HG03354 (cell line): Measurements from ENCODE around the gene VEGFD.
A peak's percentile ranks its signal among the peaks of the same experiment; 100 is the strongest.
"Not testable (repeated sequence)": the region's sequence is repeated elsewhere in the genome, so short reads cannot be mapped to it uniquely, and the experiment has no call there.

Experiments
- ATAC-seq: cut with Tn5 transposase; IDR thresholded peaks from one replicate; pipeline ENCODE4 v1.9.1; 2021; ENCODE audit warnings: mild to moderate bottlenecking; ENCODE audit not compliant: unreplicated experiment, poor library complexity, severe bottlenecking

VEGFD gene

DNA sequence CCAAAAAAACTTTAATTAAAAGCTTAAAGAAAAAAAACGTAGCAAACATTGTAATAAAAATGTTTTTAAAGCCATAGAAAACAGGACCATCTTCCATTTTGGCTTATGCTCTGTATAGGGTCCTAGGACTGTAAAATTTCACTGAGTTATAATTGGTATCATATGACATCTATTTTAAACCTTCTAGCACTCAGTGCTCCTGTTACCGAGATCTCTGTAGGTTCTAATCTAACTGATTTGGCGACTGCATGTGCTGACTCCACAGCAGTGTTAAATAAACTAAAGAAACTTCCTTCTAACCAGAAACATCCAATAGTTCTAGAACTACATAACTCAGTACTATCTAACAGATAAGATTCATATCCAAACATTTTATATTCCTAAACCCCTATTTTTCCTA, 68.7 kb downstream of the VEGFD start, which contains the start of gene ASB11:
Gene ASB11 (minus strand): TSS at position 132 of the 400 bp plus-strand sequence. CDS start 35 bp downstream, at position 97.
- ATAC-seq, result no peak

GRCh38 chrX:15314472-15314871, 69.7 kb downstream of the VEGFD start:
- no peak for ATAC-seq

DNA sequence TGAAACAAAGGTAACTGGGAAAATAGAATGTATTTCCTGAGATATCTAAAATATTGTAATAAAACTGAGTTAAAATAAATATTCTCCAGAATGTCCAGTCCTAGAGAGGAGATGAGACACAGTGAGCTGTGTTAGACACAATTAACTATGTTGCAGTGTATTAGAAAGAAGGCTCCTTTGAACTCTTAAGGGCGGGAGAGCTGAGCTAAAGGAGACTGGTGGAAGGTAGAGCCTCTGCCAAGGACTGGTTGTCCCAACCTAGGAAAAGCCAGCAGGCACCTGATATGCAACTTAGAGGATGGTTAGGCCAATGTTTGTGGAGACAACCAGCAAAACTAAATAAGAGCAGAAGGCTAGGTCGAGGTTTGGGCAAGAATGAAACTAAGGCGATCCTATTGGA, 73.1 kb downstream of the VEGFD start:
- no peak for ATAC-seq

DNA sequence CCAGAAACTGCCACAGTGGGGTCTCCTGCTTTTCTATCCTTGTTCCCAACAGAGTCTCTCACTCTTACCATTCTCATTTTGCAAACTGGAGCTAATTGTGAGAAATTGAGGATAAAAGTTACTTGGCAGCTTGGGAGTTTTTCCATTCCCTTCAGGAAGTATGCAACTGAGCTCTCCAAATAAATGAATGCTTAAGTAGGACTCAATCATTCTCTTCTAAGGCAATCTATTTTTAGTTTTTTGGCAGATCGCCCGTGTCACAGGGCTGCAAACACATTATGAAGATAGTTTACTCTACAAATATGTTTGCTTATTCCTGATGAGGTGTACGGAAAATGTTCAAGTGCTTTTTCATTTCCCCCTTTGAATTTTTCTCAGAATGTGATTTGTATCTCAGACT, 74.1 kb downstream of the VEGFD start:
- ATAC-seq, result no peak

GRCh38 chrX:15305899-15306298, 78.3 kb downstream of the VEGFD start:
- ATAC-seq, result not testable (repeated sequence)

DNA sequence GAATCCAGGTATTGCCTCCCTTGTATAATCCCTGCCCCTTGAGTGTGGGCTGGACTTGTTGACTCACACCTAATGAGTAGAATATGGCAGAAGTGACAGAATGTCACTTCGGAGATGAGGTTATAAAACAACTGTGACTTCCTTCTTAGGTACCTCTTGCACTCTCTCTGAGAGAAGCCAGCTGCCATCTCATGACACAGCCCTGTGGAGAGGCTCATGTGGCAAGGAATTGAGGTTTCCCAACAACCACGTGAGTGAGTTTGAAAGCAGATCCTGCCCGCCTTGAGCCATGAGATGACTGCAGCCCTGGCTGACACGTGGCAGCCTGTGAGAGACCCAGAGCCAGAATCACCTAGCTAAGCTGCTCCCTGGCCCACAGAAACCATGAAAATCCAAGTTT, 82.3 kb downstream of the VEGFD start:
- peak; percentile 61 for ATAC-seq

- no peak for ATAC-seq
These were observed 84.0 kb downstream of the VEGFD start for GRCh38 chrX:15299941-15300851.

GRCh38 chrX:15298780-15299179, 85.4 kb downstream of the VEGFD start:
- no peak for ATAC-seq

DNA sequence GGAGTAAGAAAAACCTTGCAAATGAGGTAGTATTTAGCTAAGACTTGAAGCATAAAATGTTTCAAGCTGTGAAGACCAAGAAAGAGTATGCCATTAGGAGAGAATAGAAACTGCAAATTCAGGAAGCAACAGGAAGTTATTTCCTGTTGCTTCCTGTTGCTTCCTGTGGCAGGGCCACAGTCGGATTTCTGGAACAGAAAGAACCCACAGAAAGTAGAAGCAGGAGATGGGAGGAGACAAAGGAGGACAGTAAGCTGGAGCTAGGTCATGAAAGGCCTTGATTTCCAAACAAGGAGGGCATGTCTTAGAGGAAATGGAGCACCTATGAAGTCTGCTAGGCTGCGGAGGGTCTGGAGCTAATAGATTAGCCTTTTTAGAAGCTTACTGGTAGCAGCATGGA, 86.0 kb downstream of the VEGFD start:
- no peak for ATAC-seq
